GM19452 (cell line): Measurements from ENCODE around the gene PMFBP1.

ENCODE experiments used
- ATAC-seq: cut with Tn5 transposase; IDR thresholded peaks from one replicate; pipeline ENCODE4 v1.9.1; 2021; ENCODE audit not compliant: unreplicated experiment

Gene PMFBP1

DNA sequence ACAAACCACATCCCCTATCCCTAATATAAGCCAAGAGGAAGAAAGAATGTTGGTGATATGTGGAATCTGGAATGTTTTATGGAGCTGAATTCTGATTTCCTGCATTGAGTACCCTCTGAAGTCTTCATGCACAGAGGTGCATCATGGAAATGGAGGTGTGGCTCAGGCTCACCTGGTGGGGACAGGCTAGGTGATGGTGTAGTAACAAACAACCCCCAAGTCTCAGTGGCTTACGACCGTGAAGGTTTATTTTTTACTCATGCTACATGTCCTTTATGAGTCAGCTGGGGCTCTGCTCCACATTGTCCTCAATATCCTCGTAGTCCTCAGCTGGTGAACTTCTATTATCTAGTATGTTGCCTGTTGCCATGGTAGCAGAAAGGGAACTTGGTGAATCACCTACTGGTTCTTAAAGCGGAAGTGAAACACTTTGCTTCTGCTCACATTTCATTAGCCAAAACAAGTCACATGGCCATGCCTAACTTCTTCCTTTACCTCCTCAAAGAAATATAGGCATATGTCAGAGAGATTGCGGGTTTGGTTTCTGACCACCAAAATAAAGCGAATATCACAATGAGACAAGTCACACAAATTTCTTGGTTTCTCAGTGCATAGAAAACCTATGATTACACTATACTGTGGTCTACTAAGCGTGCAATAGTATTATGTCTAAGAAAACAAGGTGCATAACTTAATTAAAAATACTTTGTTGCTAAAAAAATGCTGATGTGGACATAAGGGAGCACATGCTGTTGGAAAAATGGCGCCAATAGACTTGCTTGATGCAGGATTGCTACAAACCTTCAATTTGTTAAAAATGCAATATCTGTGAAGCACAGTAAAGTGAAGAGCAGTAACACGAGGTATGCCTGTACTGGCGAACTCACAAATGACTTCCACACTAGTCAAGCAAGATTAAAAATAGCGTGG, at the start of gene PMFBP1:
TSS of gene PMFBP1 (minus strand) at position 51 of the 930 bp plus-strand sequence. CDS start 947 bp downstream, outside the sequence.
- peak; percentile 99 for ATAC-seq

GRCh38 chr16:72221630-72222024, 49.7 kb upstream of the PMFBP1 start:
- ATAC-seq, result no peak

DNA sequence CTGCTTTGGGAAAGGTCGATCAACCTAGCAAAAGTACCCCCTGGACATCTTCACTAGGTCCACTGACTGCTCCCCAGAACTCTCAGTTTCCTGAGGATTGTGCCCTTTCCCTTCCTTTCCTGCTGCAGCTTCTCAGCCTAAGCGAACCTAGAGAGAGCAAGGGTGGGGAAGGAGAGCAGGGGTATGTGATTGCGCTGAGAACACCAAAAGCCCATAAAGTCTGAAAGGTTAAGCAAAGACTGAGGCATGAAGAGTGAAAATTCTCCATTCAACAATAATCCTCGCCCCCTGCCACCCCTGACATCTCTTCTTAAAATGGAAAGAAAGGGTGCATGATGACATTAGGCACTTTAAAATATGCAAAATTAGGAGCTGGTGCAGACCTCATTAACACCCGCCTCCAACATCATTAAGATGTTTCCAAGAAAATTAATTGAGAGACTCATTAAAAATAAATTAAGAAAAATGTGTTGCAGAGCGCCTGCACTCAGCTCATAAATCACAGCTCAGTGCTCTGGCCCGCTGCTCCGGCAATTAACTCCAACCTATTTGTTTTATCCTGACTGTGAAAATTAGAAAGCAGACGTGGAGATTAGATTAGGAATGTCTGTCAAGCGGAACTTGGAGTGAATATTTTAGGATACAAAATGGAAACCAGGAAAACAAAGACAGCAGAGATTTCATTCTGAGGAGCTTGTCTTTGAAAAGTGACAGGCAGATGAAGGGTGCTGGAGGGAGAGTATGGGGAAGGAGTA, 49.1 kb upstream of the PMFBP1 start:
- no peak for ATAC-seq

DNA sequence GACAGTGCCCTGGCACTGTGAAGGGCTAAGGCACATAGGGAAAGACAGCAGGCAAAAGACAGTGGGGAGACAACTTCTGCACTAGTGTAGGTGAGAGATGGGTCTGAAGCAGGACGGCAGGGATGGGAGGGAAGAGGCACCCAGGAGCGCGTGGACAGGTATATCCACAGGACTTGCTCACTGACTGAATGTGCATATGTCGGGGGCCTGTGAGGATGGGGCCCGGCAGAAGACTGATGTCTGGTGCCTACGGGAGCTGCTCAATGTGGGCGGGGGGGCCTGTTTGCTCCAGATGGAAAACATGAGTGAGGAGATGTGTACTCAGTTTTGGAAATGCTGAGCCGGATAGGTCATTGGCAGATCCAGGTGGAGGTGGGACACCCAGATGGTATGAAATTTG, 47.3 kb upstream of the PMFBP1 start:
- ATAC-seq, result no peak

GRCh38 chr16:72216767-72217166, 44.8 kb upstream of the PMFBP1 start:
- ATAC-seq, result no peak

DNA sequence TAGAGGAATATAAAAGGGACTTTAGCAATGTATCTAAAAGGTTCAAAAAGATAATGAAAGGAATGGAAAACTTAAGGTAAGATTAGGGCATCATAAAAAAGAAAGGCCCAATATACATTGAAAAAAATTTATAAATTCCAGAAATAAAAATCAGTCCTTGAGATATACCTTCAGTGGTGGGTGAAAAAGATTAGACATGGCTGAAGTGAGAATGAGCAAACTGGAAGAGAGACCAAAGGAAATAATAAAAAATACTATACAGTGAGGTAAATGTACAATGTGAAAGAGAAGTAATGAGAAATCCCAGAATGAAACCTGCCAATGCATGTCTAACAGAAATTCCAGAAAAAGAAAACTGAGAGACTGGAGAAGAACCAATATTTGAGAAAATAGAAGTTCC, 42.9 kb upstream of the PMFBP1 start:
- ATAC-seq, result no peak

- ATAC-seq, result no peak
Measured at GRCh38 chr16:72211110-72211509, 39.2 kb upstream of the PMFBP1 start.

DNA sequence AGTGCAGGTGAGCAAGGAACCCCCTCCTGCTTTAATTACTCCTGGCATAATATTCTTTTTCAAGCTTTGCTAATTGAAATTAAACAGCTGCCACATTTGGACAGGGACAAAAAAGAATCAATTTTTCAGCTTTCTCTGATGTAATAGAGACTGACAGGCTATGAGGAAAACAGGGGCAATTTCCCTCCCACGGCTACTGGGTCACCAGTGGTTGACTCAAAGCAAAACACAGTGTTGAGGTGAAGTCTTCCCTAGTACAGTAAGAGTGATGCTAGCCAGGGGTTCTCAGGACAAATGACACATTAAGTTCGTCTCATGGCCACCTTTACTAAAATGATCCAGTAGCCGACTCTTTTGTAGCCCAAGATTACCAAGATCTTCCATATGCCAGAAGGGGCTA, 38.6 kb upstream of the PMFBP1 start:
- ATAC-seq, result no peak

GRCh38 chr16:72210072-72210471, 38.1 kb upstream of the PMFBP1 start:
- no peak for ATAC-seq

- no peak for ATAC-seq
Measured at GRCh38 chr16:72206299-72206698, 34.3 kb upstream of the PMFBP1 start.

- peak; percentile 77 for ATAC-seq
Measured at GRCh38 chr16:72203401-72203800, 31.4 kb upstream of the PMFBP1 start.

GRCh38 chr16:72202014-72202413, 30.1 kb upstream of the PMFBP1 start:
- ATAC-seq, result no peak

DNA sequence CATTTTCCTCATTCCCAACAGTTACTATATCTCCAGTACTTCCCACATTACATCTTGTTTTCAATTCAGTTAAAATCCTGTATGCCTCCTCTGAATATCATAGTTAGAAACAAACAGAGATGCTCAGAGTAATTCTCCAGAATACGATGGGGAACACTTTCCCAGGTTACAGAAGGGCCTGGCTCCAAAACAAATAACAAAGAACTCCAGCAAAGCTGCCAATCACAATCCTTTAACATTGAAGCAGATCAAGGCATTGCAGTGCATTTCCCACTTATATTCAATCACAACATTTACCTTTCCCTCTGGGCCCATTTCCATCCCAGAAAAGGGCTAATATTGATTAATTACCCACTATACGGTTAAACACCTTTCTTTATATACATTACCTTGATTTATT, 29.4 kb upstream of the PMFBP1 start:
- ATAC-seq, result no peak

DNA sequence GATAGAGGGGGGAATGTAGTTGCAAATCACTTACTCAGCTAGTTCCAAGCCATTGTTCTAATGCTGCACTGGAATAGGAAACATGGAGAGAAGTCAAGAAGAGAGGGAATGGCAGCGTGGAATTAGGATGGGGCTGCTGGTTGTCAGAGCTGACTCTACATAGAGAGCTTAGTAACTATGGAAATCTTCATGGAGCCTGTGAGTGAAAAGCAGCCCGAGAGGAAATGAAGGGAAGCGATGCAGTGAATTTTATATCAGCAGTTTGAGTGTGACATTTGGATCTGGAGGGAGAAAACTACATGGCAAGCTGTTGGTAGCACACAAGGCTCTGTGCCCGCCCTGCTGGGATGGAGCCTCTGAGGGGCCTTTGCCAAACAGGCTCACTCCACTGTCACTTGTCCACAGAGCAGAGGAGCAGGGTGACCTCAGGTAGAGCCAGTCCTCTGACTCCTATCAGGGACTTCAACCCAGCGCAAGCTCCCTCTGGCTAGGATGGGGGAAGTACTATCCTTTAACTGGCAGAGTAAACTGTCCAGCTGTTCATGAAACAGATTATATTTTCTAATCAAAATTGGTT, 27.9 kb upstream of the PMFBP1 start:
- ATAC-seq, result no peak

- no peak for ATAC-seq
Measured at GRCh38 chr16:72198771-72199201, 26.8 kb upstream of the PMFBP1 start.

DNA sequence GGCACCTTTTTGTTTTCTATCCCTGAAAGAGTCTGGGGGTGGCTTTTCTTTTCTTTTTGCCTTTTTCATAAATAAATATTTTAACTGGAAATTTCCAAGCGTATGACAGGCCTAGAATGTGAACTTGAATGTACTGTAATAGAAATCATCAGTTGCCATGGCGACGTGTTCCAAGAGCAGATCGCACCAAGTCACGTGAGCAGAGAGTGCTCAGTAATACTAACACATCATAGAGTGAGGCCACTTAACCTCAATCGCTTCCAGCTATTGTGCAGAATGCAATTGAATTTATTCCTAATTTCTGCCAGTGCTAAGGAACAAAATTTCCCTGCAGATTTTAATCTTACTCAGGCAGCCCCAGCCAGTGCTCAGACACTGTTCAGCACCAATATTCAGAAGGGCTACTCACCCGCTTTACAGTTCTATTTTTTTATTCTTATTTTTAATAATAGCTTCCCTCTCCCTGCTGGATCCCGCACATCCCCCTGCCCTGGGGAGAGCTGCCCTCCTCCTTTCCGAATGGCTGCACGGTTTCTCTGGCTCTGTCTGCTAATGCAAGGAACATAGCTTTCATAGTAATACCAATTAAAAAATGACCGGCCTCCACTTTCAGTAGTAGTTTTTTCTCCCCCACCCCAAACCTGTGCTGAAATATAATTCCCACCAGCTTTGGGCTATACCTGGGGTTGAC, 26.2 kb upstream of the PMFBP1 start:
- ATAC-seq, result no peak

- ATAC-seq, result no peak
Measured at GRCh38 chr16:72197545-72197944, 25.6 kb upstream of the PMFBP1 start.

- no peak for ATAC-seq
Measured at GRCh38 chr16:72195609-72196008, 23.7 kb upstream of the PMFBP1 start.

DNA sequence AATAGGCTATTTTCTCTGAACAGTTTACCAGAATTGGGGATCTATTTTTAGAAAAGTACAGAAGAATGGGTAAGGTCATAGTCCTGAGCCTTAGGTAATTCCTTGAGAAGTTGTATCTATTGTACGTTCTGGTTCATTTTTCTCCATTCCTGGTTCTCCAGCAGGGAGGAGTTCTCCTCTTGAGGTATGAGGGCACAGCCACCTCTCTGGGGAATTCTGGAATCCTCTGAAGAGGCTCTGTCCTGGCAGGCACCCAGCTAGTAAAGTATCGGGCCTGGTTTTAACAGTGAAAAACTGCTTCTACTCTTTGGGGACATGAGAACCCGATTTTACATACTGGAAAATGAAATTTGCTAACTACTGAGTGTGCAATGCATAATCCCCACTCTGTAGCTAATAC, 19.6 kb upstream of the PMFBP1 start:
- no peak for ATAC-seq

GRCh38 chr16:72189865-72190371, 18.0 kb upstream of the PMFBP1 start:
- ATAC-seq, result no peak

GRCh38 chr16:72188541-72188940, 16.6 kb upstream of the PMFBP1 start:
- no peak for ATAC-seq
